Choroid plexus epithelial cell (primary cell): ENCODE measurements around the gene S100A14.

ENCODE experiments used
- DNase-seq: peaks from one replicate; pipeline ENCODE4 v3.0.0-alpha.2; 2010; ENCODE audit warnings: low read depth
- H3K4me3 ChIP-seq: 2 replicates; pipeline ENCODE4 v1.5.1; 2011; ENCODE audit warnings: low read depth, mild to moderate bottlenecking, control low read depth, low read length, moderate library complexity
- TF ChIP-seq, protein P1 (sequence below): conservative IDR thresholded peaks from 2 replicates; pipeline ENCODE4 v1.5.1; 2011; ENCODE audit warnings: low read depth, mild to moderate bottlenecking, control low read depth, inconsistent platforms, low read length, moderate library complexity

The S100A14 gene

GRCh38 chr1:153626904-153627714 is 11.0 kb upstream of the S100A14 start, which contains the start of gene S100A13:
Gene S100A13, minus strand, starts transcription at chr1:153627505. Its CDS starts 1,033 bp downstream, at chr1:153626472.
- TF ChIP-seq, protein P1, sequence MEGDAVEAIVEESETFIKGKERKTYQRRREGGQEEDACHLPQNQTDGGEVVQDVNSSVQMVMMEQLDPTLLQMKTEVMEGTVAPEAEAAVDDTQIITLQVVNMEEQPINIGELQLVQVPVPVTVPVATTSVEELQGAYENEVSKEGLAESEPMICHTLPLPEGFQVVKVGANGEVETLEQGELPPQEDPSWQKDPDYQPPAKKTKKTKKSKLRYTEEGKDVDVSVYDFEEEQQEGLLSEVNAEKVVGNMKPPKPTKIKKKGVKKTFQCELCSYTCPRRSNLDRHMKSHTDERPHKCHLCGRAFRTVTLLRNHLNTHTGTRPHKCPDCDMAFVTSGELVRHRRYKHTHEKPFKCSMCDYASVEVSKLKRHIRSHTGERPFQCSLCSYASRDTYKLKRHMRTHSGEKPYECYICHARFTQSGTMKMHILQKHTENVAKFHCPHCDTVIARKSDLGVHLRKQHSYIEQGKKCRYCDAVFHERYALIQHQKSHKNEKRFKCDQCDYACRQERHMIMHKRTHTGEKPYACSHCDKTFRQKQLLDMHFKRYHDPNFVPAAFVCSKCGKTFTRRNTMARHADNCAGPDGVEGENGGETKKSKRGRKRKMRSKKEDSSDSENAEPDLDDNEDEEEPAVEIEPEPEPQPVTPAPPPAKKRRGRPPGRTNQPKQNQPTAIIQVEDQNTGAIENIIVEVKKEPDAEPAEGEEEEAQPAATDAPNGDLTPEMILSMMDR: peak; percentile 78
- DNase-seq: peak; percentile 98
- peak within 1 kb of the TSS; percentile 74 for H3K4me3 ChIP-seq

- DNase-seq: no peak
- H3K4me3 ChIP-seq: peak overlapping the region; percentile 74
- TF ChIP-seq, protein P1: no peak
These were observed 10.4 kb upstream of the S100A14 start for GRCh38 chr1:153626477-153626903.

- no peak overlapping the region for H3K4me3 ChIP-seq
- TF ChIP-seq, protein P1: no peak
- DNase-seq: no peak
These were observed 9.0 kb upstream of the S100A14 start for GRCh38 chr1:153624965-153625611.

GRCh38 chr1:153623101-153623500 is 7.0 kb upstream of the S100A14 start:
- TF ChIP-seq, protein P1: no peak
- no peak for DNase-seq
- H3K4me3 ChIP-seq: no peak overlapping the region

DNA sequence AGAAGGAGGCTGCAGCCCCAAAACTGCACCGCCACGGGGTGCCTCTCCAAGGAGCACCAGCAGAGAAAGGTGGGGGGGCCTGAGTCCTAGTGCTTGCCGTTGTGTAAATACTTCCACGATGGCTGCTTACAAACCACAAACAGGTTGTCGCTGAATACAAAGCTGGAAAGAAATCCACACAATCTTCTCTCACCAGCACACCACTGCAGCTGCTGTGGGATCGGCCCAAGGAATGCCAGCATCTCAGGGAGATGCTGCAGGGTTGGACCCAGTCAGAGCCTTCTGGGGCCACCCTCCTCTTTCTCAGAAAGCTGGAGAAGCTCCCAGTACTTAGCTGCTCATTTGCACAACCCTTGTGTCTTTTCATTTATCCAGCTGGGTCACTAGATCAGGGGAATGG is 3.0 kb upstream of the S100A14 start:
- no peak for DNase-seq
- H3K4me3 ChIP-seq: no peak overlapping the region
- TF ChIP-seq, protein P1: no peak

DNA sequence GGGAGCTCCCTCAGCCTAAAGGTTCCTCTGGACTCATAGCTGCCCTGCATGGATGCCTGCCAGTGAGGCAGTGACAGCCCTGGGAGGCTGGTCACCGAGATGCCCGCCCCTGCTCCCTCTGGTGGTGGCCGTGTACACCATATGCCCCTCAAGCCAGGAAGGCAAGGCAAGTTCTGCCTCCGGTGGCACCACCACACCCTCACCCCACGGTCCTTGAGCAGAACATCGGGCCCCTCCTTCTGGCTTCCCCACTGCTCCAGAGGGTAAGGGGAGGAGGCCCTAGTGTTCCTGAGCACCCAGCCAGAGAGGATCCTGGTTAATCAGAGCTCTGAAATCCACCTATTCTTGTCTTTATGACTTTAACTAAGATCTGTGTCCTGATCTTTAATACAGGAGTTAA is 1.5 kb upstream of the S100A14 start:
- no peak for DNase-seq
- H3K4me3 ChIP-seq: no peak overlapping the region
- TF ChIP-seq, protein P1: no peak
